Liver (tissue), 3 donors: ENCODE data around the gene PET100.

Source experiments
- CTCF ChIP-seq: fragments of 150-350 bp; IDR thresholded peaks from 2 replicates; pipeline ENCODE4 v1.5.1; 2017; ENCODE audit warnings: improper control_type of control experiment, low read depth, low read length; ENCODE audit not compliant: missing input control
- EGR1 ChIP-seq, 2 donors: IDR thresholded peaks; 2 replicates each; pipeline ENCODE4 v1.6.1; 2016 to 2018; ENCODE audit warnings: antibody characterized with exemption in 2 of 2, low read depth in 2 of 2
- HNF4A ChIP-seq, 2 donors: conservative IDR thresholded peaks; 2 replicates each; pipeline ENCODE4 v1.6.1; 2016; ENCODE audit warnings: antibody characterized with exemption in 2 of 2, mild to moderate bottlenecking in 2 of 2
- MAX ChIP-seq: IDR thresholded peaks from 2 replicates; pipeline ENCODE4 v1.6.1; 2016; ENCODE audit warnings: antibody characterized with exemption
- NR2F2 ChIP-seq: IDR thresholded peaks from 2 replicates; pipeline ENCODE4 v1.6.1; 2016; ENCODE audit warnings: antibody characterized with exemption
- RAD21 ChIP-seq, 2 donors: IDR thresholded peaks; 2 replicates each; pipeline ENCODE4 v1.6.1; 2016; ENCODE audit warnings: antibody characterized with exemption in 2 of 2, mild to moderate bottlenecking in 2 of 2
- TAF1 ChIP-seq: conservative IDR thresholded peaks from 2 replicates; pipeline ENCODE4 v1.6.1; 2016; ENCODE audit warnings: antibody characterized with exemption, mild to moderate bottlenecking
- TF ChIP-seq, protein P1 (sequence below): IDR thresholded peaks from 2 replicates; pipeline ENCODE4 v1.6.1; 2016; ENCODE audit warnings: antibody characterized with exemption, mild to moderate bottlenecking
- TF ChIP-seq, protein P2 (sequence below): IDR thresholded peaks from 2 replicates; pipeline ENCODE4 v1.6.1; 2016; ENCODE audit warnings: antibody characterized with exemption
- donor health status: healthy.
- donor health status: healthy.

- TF ChIP-seq, protein P1, sequence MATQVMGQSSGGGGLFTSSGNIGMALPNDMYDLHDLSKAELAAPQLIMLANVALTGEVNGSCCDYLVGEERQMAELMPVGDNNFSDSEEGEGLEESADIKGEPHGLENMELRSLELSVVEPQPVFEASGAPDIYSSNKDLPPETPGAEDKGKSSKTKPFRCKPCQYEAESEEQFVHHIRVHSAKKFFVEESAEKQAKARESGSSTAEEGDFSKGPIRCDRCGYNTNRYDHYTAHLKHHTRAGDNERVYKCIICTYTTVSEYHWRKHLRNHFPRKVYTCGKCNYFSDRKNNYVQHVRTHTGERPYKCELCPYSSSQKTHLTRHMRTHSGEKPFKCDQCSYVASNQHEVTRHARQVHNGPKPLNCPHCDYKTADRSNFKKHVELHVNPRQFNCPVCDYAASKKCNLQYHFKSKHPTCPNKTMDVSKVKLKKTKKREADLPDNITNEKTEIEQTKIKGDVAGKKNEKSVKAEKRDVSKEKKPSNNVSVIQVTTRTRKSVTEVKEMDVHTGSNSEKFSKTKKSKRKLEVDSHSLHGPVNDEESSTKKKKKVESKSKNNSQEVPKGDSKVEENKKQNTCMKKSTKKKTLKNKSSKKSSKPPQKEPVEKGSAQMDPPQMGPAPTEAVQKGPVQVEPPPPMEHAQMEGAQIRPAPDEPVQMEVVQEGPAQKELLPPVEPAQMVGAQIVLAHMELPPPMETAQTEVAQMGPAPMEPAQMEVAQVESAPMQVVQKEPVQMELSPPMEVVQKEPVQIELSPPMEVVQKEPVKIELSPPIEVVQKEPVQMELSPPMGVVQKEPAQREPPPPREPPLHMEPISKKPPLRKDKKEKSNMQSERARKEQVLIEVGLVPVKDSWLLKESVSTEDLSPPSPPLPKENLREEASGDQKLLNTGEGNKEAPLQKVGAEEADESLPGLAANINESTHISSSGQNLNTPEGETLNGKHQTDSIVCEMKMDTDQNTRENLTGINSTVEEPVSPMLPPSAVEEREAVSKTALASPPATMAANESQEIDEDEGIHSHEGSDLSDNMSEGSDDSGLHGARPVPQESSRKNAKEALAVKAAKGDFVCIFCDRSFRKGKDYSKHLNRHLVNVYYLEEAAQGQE = no peak
- TF ChIP-seq EGR1 (IDR thresholded peaks at IDR 0.05; ENCODE audit: low read depth in 2 of 2) (no peak), NR2F2 (no peak), CTCF (no peak), RAD21 (IDR thresholded peaks at IDR 0.05) (no peak), TAF1 (no peak), MAX (no peak), HNF4A (conservative IDR thresholded peaks at IDR 0.05) (no peak)
- TF ChIP-seq, protein P2, sequence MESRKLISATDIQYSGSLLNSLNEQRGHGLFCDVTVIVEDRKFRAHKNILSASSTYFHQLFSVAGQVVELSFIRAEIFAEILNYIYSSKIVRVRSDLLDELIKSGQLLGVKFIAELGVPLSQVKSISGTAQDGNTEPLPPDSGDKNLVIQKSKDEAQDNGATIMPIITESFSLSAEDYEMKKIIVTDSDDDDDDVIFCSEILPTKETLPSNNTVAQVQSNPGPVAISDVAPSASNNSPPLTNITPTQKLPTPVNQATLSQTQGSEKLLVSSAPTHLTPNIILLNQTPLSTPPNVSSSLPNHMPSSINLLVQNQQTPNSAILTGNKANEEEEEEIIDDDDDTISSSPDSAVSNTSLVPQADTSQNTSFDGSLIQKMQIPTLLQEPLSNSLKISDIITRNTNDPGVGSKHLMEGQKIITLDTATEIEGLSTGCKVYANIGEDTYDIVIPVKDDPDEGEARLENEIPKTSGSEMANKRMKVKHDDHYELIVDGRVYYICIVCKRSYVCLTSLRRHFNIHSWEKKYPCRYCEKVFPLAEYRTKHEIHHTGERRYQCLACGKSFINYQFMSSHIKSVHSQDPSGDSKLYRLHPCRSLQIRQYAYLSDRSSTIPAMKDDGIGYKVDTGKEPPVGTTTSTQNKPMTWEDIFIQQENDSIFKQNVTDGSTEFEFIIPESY = no peak
These were observed 28.9 kb upstream of the PET100 start for GRCh38 chr19:7600721-7601120.
